Measurements from ENCODE around the gene MKX. TPM values are rescaled to one million over a fixed set of nuclear protein-coding genes. Genes with fewer than 3 reads are reported as not detected.

The MKX gene
- total RNA-seq, 1 experiment from 2014 or later = 27.5 TPM

DNA sequence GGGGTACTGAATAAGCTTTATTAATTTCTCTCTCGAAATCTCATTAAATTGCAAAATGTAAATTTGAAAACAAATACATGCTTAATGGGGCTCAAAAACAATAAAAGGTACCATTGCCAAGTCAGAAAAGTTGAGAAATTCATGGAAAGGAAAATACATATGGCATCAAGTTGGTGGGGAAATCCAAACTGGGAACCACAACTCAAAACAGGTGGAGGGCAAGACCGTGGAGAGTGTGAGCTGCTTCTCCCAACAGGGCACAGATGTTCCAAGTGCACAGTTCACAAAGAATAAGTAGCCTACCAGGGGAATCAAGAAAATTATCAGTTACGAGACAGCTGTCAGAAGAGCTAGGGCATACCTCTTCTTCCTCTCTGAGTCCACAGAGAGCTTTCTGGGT is 26.6 kb downstream of the MKX start:
- no peaks in the 10 kb centered on the region for H3K9me3 ChIP-seq (ENCODE audit: control insufficient read depth in 1 of 2, insufficient read depth in 1 of 2, low read depth in 1 of 2, low read length in 2 of 2)
- no peaks in the 10 kb centered on the region for H3K27me3 ChIP-seq (ENCODE audit: insufficient read depth, low read length)
- ATAC-seq = no peak
- no peak overlapping the region for H3K9ac ChIP-seq (ENCODE audit: low read length)
- ChIA-PET CTCF (no interaction called here), RAD21 (ENCODE audit: low non-redundant PET in 1 of 2, low total read pairs in 2 of 2, uncharacterized antibody in 2 of 2, unreplicated experiment in 2 of 2) (no interaction called here), POLR2A (no interaction called here)
- no peak for TF ChIP-seq EZH2phosphoT487 (IDR thresholded peaks at IDR 0.05; ENCODE audit: borderline replicate concordance)
- TF ChIP-seq RAD21 (IDR thresholded peaks at IDR 0.05; ENCODE audit: low read depth) = no peak
- no peak for TF ChIP-seq CBX3 (IDR thresholded peaks at IDR 0.05; ENCODE audit: low read depth)
- TF ChIP-seq, protein P1, sequence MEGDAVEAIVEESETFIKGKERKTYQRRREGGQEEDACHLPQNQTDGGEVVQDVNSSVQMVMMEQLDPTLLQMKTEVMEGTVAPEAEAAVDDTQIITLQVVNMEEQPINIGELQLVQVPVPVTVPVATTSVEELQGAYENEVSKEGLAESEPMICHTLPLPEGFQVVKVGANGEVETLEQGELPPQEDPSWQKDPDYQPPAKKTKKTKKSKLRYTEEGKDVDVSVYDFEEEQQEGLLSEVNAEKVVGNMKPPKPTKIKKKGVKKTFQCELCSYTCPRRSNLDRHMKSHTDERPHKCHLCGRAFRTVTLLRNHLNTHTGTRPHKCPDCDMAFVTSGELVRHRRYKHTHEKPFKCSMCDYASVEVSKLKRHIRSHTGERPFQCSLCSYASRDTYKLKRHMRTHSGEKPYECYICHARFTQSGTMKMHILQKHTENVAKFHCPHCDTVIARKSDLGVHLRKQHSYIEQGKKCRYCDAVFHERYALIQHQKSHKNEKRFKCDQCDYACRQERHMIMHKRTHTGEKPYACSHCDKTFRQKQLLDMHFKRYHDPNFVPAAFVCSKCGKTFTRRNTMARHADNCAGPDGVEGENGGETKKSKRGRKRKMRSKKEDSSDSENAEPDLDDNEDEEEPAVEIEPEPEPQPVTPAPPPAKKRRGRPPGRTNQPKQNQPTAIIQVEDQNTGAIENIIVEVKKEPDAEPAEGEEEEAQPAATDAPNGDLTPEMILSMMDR (IDR thresholded peaks at IDR 0.05 in 2 of 3, conservative IDR thresholded peaks at IDR 0.05 in 1 of 3; ENCODE audit: borderline replicate concordance in 1 of 3, insufficient read depth in 1 of 3, low read depth in 2 of 3, low read length in 2 of 3) = no peak
- TF ChIP-seq, protein P2, sequence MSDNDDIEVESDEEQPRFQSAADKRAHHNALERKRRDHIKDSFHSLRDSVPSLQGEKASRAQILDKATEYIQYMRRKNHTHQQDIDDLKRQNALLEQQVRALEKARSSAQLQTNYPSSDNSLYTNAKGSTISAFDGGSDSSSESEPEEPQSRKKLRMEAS (IDR thresholded peaks at IDR 0.05) = no peak
- no peak for TF ChIP-seq EGR1 (IDR thresholded peaks at IDR 0.05; ENCODE audit: low read depth)
- no peak for TF ChIP-seq ZFX (IDR thresholded peaks at IDR 0.05)
- no peak for TF ChIP-seq JUND (IDR thresholded peaks at IDR 0.05)
- TF ChIP-seq TCF7L2 (IDR thresholded peaks at IDR 0.05; ENCODE audit: borderline replicate concordance, extremely low read depth, insufficient read depth, insufficient read length) = no peak
- TF ChIP-seq, protein P3, sequence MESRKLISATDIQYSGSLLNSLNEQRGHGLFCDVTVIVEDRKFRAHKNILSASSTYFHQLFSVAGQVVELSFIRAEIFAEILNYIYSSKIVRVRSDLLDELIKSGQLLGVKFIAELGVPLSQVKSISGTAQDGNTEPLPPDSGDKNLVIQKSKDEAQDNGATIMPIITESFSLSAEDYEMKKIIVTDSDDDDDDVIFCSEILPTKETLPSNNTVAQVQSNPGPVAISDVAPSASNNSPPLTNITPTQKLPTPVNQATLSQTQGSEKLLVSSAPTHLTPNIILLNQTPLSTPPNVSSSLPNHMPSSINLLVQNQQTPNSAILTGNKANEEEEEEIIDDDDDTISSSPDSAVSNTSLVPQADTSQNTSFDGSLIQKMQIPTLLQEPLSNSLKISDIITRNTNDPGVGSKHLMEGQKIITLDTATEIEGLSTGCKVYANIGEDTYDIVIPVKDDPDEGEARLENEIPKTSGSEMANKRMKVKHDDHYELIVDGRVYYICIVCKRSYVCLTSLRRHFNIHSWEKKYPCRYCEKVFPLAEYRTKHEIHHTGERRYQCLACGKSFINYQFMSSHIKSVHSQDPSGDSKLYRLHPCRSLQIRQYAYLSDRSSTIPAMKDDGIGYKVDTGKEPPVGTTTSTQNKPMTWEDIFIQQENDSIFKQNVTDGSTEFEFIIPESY (IDR thresholded peaks at IDR 0.05; ENCODE audit: extremely low read depth, insufficient replicate concordance, low read length) = no peak
- no peak for TF ChIP-seq EZH2 (IDR thresholded peaks at IDR 0.05)
- no peak for TF ChIP-seq ZNF274 (IDR thresholded peaks at IDR 0.05; ENCODE audit: low read depth, low read length)
- no peak for TF ChIP-seq SIN3A (IDR thresholded peaks at IDR 0.05; ENCODE audit: low read depth)
- no peak for TF ChIP-seq YY1 (IDR thresholded peaks at IDR 0.05; ENCODE audit: extremely low read depth, insufficient replicate concordance, low read depth, low read length)
- no peak for TF ChIP-seq ELF1 (IDR thresholded peaks at IDR 0.05; ENCODE audit: borderline replicate concordance, low read depth)
- TF ChIP-seq POLR2A (IDR thresholded peaks at IDR 0.05; ENCODE audit: borderline replicate concordance, extremely low read depth, insufficient read depth, insufficient read length) = no peak
- TF ChIP-seq, protein P4, sequence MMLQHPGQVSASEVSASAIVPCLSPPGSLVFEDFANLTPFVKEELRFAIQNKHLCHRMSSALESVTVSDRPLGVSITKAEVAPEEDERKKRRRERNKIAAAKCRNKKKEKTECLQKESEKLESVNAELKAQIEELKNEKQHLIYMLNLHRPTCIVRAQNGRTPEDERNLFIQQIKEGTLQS (IDR thresholded peaks at IDR 0.05) = no peak
- H2AFZ ChIP-seq (ENCODE audit: low read depth, low read length, poor library complexity, severe bottlenecking) = no peak overlapping the region
- H3K4me1 ChIP-seq (ENCODE audit: control insufficient read depth in 1 of 2, insufficient read depth in 2 of 2, low read length in 2 of 2) = no peaks in the 10 kb centered on the region
- no peak for DNase-seq (ENCODE audit: low read depth, low spot score)
- H3K4me3 ChIP-seq (replicated peaks in 1 of 2; ENCODE audit: low read depth in 1 of 2, low read length in 2 of 2) = no peak overlapping the region
- H3K79me2 ChIP-seq (ENCODE audit: insufficient read depth, low read length) = peaks cover 51% of the 10 kb centered on the region
- no peak overlapping the region for H3K4me2 ChIP-seq (ENCODE audit: low read length)
- no TSS peak for BruUV-seq (replicated peaks)
- H3K36me3 ChIP-seq (ENCODE audit: control insufficient read depth in 1 of 2, insufficient read depth in 2 of 2, low read length in 2 of 2) = no peaks in the 10 kb centered on the region
- H3K9me2 ChIP-seq (ENCODE audit: insufficient read depth) = no peaks in the 10 kb centered on the region
- intact Hi-C loops (cut with micrococcal nuclease) = no loop called here
- no peaks in the 10 kb centered on the region for H4K20me1 ChIP-seq (ENCODE audit: insufficient read depth)
- no peak overlapping the region for H3K27ac ChIP-seq (ENCODE audit: low read depth, low read length)
